Smooth muscle cell (in vitro differentiated cells): ENCODE results near the gene FAM3C. TPM values are rescaled to one million over a fixed set of nuclear protein-coding genes. Genes with fewer than 3 reads are reported as not detected.
A peak's percentile ranks its signal among the peaks of the same experiment; 100 is the strongest.

Experiments used
- DNase-seq: peaks from one replicate; lab custom pipeline; 2025; ENCODE audit not compliant: unreplicated experiment; lab: John Stamatoyannopoulos, UW
- H2AFZ ChIP-seq: fragments of 200-600 bp; sonication (generic); 2 replicates; pipeline ENCODE4 v1.6.0; 2016; ENCODE audit warnings: antibody characterized with exemption, low read depth, mild to moderate bottlenecking
- H3F3A ChIP-seq: fragments of 200-600 bp; sonication (generic); 2 replicates; pipeline ENCODE4 v1.6.0; 2017; ENCODE audit warnings: antibody characterized with exemption, low read depth
- H3K27ac ChIP-seq: fragments of 200-600 bp; sonication (generic); 2 replicates; pipeline ENCODE4 v1.5.1; 2016; ENCODE audit warnings: low read depth, mild to moderate bottlenecking
- H3K27me3 ChIP-seq: fragments of 200-600 bp; sonication (generic); 2 replicates; pipeline ENCODE4 v1.6.1; 2016; ENCODE audit warnings: low read depth, mild to moderate bottlenecking
- H3K36me3 ChIP-seq: fragments of 200-600 bp; sonication (generic); 2 replicates; pipeline ENCODE4 v1.5.1; 2016; ENCODE audit warnings: low read depth
- H3K4me1 ChIP-seq: fragments of 200-600 bp; sonication (generic); 2 replicates; pipeline ENCODE4 v1.5.1; 2016; ENCODE audit warnings: low read depth
- H3K4me2 ChIP-seq: fragments of 200-600 bp; sonication (generic); 2 replicates; pipeline ENCODE4 v1.6.0; 2016; ENCODE audit warnings: mild to moderate bottlenecking
- H3K4me3 ChIP-seq: fragments of 200-600 bp; sonication (generic); 2 replicates; pipeline ENCODE4 v1.5.1; 2016; ENCODE audit warnings: mild to moderate bottlenecking
- H3K79me2 ChIP-seq: fragments of 200-600 bp; sonication (generic); 2 replicates; pipeline ENCODE4 v1.6.0; 2016; ENCODE audit warnings: low read depth, mild to moderate bottlenecking
- H3K9ac ChIP-seq: fragments of 200-600 bp; sonication (generic); 2 replicates; pipeline ENCODE4 v1.6.0; 2016; ENCODE audit warnings: low read depth
- H3K9me3 ChIP-seq: fragments of 200-600 bp; sonication (generic); replicated peaks from 2 replicates; pipeline ENCODE4 v1.5.1; 2016; ENCODE audit warnings: low read depth
- H4K20me1 ChIP-seq: fragments of 200-600 bp; sonication (generic); 2 replicates; pipeline ENCODE4 v1.6.0; 2016; ENCODE audit warnings: low read depth
- CTCF ChIP-seq: fragments of 200-600 bp; sonication (generic); IDR thresholded peaks from 2 replicates; pipeline ENCODE4 v1.5.1; 2017; ENCODE audit warnings: borderline replicate concordance, mild to moderate bottlenecking, antibody characterized with exemption; ENCODE audit not compliant: insufficient read depth, poor library complexity, severe bottlenecking
- WGBS: methylation state at CpG from one replicate; pipeline ENCODE4 v1.1.7; 2016; ENCODE audit warnings: low lambda C conversion rate; 5-methylcytosine and 5-hydroxymethylcytosine counted together
- polyA plus RNA-seq: library from polyadenylated mRNA; unstranded; fragments of >200 nt; fragmentation: Nextera tagmentation; extraction: Ambion mirVana; gene quantifications from 2 replicates; pipeline ENCODE4 v1.2.1, GENCODE V29; 2016
- total RNA-seq: library from RNA; depleted of rRNA; stranded (reverse); fragments of >200 nt; gene quantifications from 2 replicates; pipeline ENCODE4 v1.2.3, GENCODE V29; 2014

The FAM3C gene
- total and polyA plus RNA-seq, 2 experiments from 2014 or later = 83.9 to 101 TPM

DNA sequence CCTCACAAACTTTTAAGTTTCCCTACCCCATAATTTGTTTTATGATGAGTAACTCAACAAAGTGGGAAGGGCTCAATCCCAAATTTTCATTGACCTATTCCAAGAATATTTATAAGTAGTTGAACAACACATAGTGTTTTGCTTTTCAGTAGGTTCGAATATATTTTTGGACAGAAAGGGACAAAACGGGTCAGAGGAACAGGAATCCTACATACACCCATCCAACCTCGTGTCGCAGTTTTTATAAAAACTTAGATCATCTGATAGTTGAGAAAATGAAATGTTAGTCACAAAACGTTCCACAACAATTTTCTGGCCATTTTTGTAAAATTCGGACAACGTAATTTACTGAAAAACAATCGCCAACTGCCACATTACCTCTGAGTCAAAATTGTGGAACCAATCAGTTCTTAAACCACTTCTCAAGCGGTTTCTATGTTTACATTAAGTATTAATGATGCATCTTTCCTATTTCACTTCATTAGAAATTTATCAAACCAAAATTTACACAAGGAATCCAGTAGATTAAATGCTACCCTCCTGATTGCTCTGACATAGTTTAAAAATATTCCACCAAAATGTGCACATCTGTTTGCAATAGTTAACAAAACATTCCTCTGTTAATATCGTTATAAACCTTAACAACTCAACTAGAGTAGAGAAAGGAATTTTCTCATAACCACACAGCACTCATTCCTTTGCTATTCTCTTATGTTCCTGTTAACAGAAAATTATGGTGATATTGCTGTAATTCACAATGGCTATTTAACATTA lies 61.0 kb downstream of the FAM3C start:
- Histone ChIP-seq H3K27me3 (peaks cover 44% of the 10 kb centered on the region), H3K4me1 (peaks cover 5% of the 10 kb centered on the region), H2AFZ (no peak overlapping the region), H4K20me1 (no peaks in the 10 kb centered on the region), H3K36me3 (no peaks in the 10 kb centered on the region), H3K4me3 (no peak overlapping the region), H3K9ac (no peak overlapping the region), H3F3A (no peaks in the 10 kb centered on the region), H3K79me2 (no peaks in the 10 kb centered on the region), H3K9me3 (no peaks in the 10 kb centered on the region), H3K4me2 (no peak overlapping the region), H3K27ac (no peak overlapping the region)
- WGBS = 81% methylated on average over 10 of the region's 10 CpGs
- no peak for DNase-seq
- no peak for TF ChIP-seq CTCF

DNA sequence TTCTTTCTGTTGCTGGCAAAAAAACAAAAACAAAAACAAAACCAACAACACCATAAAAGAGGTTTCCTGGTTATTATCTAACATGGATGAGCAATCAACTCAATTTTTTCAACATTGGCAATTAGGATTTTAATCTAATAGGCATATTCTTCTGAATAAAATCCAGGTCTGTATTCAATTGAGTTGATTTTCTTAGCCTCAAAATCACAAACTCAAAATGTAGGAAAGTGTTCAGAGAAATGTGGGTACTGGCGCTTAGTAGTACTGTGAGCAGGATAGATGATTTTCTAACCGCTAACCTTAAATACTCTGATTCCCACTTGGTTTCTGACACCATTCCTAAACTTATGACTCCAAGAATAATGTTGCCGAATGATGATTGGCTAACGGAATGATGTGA lies 61.7 kb downstream of the FAM3C start:
- no peak overlapping the region for H3K4me3 ChIP-seq
- WGBS = 95% methylated on average over 4 of the region's 4 CpGs
- H3K4me2 ChIP-seq = no peak overlapping the region
- no peaks in the 10 kb centered on the region for H3K36me3 ChIP-seq
- no peaks in the 10 kb centered on the region for H4K20me1 ChIP-seq
- TF ChIP-seq CTCF = no peak
- DNase-seq = no peak
- H3F3A ChIP-seq = no peaks in the 10 kb centered on the region
- no peak overlapping the region for H2AFZ ChIP-seq
- H3K27ac ChIP-seq = no peak overlapping the region
- peaks cover 8% of the 10 kb centered on the region for H3K4me1 ChIP-seq
- H3K9me3 ChIP-seq = no peaks in the 10 kb centered on the region
- H3K79me2 ChIP-seq = no peaks in the 10 kb centered on the region
- peaks cover 51% of the 10 kb centered on the region for H3K27me3 ChIP-seq
- H3K9ac ChIP-seq = no peak overlapping the region

DNA sequence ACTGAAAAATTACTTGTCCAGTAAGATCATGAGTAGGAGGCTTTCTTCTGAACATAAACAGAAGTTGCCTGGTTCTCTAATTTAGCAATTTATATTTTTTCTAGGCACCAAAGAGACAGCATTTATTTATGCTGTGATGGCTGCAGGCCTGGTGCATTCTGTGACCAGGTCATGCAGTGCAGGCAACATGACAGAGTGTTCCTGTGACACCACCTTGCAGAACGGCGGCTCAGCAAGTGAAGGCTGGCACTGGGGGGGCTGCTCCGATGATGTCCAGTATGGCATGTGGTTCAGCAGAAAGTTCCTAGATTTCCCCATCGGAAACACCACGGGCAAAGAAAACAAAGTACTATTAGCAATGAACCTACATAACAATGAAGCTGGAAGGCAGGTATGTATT lies 64.5 kb downstream of the FAM3C start:
- H3K4me3 ChIP-seq = no peak overlapping the region
- no peaks in the 10 kb centered on the region for H3K36me3 ChIP-seq
- H3K27ac ChIP-seq = no peak overlapping the region
- TF ChIP-seq CTCF = no peak
- H2AFZ ChIP-seq = no peak overlapping the region
- 79% methylated on average over 5 of the region's 5 CpGs for WGBS
- no peaks in the 10 kb centered on the region for H3K9me3 ChIP-seq
- no peak overlapping the region for H3K9ac ChIP-seq
- H4K20me1 ChIP-seq = no peaks in the 10 kb centered on the region
- no peaks in the 10 kb centered on the region for H3F3A ChIP-seq
- no peak for DNase-seq
- H3K27me3 ChIP-seq = peaks cover 68% of the 10 kb centered on the region
- H3K4me2 ChIP-seq = no peak overlapping the region
- no peaks in the 10 kb centered on the region for H3K79me2 ChIP-seq
- H3K4me1 ChIP-seq = peaks cover 15% of the 10 kb centered on the region

GRCh38 chr7:121331048-121331447 lies 65.1 kb downstream of the FAM3C start:
- TF ChIP-seq CTCF = no peak
- Histone ChIP-seq H3K4me2 (peak overlapping the region; percentile 89), H3K27me3 (peaks cover 65% of the 10 kb centered on the region), H3K79me2 (no peaks in the 10 kb centered on the region), H3K4me3 (peak overlapping the region; percentile 52), H2AFZ (no peak overlapping the region), H3K27ac (no peak overlapping the region), H3K36me3 (no peaks in the 10 kb centered on the region), H3K9me3 (no peaks in the 10 kb centered on the region), H3F3A (no peaks in the 10 kb centered on the region), H4K20me1 (no peaks in the 10 kb centered on the region), H3K4me1 (peaks cover 15% of the 10 kb centered on the region), H3K9ac (no peak overlapping the region)
- 80% methylated on average over 4 of the region's 4 CpGs for WGBS
- no peak for DNase-seq
